ENCODE measurements around the gene UQCC5.
A peak's percentile ranks its signal among the peaks of the same experiment; 100 is the strongest.
"Not testable (repeated sequence)": the region's sequence is repeated elsewhere in the genome, so short reads cannot be mapped to it uniquely, and the experiment has no call there.

Gene UQCC5

DNA sequence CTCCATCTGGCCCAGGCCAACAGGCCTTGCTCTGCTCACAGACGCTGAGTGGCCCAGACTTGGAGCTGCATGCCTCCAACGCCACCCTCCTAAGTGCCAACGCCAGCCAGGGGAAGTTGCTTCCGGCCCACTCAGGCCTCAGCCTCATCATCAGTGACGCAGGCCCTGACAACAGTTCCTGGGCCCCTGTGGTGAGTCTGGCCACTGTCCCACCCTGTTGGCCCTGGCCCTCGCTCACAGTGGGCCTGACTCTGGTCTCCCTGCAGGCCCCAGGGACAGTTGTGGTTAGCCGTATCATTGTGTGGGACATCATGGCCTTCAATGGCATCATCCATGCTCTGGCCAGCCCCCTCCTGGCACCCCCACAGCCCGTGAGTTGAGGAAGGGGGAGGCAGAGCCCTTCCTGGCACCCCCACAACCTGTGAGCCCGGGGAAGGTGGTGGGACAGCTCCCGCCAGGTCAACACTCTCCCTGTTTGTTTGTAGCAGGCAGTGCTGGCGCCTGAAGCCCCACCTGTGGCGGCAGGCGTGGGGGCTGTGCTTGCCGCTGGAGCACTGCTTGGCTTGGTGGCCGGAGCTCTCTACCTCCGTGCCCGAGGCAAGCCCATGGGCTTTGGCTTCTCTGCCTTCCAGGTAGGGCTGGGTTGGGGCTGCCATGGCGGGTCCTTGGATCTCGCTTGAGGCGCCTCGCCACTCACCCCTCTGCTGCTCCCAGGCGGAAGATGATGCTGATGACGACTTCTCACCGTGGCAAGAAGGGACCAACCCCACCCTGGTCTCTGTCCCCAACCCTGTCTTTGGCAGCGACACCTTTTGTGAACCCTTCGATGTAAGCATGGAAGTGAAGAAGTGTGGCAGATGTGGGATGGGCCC is 12.8 kb upstream of the UQCC5 start:
- DNase-seq: no peak

DNA sequence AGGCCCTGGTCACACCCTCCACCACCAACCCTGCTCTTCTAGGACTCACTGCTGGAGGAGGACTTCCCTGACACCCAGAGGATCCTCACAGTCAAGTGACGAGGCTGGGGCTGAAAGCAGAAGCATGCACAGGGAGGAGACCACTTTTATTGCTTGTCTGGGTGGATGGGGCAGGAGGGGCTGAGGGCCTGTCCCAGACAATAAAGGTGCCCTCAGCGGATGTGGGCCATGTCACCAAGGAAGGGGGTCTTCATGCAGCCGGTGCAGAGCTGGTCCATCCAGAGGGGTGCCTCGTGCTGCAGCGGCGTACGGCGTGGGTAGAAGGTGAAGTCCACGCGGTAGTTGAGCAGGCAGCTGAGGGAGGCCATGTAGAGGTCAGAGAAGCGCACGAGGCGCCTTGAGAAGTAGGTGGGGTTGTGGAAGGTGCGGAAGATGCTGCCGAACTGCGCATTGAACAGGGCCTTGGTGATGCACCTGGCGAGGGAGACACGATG is 12.1 kb upstream of the UQCC5 start:
- DNase-seq: no peak

GRCh38 chr3:52524752-52525679 is 11.4 kb upstream of the UQCC5 start:
- no peak for DNase-seq

- no peak for DNase-seq
Measured at GRCh38 chr3:52525680-52526561, 10.5 kb upstream of the UQCC5 start.

- not testable (repeated sequence) for DNase-seq
Measured at GRCh38 chr3:52526671-52527038, 9.8 kb upstream of the UQCC5 start.

GRCh38 chr3:52527039-52527731 is 9.2 kb upstream of the UQCC5 start:
- no peak for DNase-seq

DNA sequence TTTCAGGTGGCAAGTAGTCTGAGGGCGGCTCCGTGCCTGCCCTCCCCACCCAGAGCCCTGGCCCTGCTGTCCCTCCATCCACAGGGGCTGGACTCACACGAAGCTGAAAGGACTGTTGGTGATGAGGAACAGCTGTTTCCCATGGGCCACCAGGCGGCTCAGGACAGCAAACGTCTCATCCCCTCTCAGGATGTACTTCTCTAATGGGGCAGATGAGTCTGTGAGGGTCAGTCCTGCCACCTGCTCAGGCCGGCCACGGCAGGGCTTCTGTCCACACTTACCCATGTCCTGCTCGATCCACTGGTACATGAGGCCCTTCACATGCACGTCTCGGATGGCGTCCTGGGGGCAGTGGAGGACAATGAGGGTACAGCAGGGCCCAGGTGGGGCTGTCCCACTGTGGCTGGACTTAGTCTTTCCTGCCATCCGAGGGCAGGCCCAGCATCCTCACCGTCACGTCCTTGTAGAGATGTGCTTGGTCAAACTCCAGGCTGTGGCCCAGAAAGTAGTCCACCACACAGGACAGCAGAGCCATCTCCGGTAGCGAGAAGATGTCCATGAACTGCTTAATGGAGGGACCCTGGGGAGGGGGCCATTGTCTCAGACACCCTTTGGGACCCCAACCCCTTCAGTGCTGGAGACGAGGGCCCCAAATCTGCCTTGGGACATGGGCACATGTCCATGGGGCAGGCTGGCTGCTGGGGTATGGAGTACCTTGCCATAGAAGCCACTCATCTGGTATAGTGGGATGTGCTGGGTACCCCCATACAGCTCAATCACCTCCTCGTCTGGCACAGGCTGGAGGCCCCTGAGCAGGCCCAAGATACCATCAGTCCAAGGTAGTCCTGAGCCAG is 8.4 kb upstream of the UQCC5 start:
- no peak for DNase-seq

DNA sequence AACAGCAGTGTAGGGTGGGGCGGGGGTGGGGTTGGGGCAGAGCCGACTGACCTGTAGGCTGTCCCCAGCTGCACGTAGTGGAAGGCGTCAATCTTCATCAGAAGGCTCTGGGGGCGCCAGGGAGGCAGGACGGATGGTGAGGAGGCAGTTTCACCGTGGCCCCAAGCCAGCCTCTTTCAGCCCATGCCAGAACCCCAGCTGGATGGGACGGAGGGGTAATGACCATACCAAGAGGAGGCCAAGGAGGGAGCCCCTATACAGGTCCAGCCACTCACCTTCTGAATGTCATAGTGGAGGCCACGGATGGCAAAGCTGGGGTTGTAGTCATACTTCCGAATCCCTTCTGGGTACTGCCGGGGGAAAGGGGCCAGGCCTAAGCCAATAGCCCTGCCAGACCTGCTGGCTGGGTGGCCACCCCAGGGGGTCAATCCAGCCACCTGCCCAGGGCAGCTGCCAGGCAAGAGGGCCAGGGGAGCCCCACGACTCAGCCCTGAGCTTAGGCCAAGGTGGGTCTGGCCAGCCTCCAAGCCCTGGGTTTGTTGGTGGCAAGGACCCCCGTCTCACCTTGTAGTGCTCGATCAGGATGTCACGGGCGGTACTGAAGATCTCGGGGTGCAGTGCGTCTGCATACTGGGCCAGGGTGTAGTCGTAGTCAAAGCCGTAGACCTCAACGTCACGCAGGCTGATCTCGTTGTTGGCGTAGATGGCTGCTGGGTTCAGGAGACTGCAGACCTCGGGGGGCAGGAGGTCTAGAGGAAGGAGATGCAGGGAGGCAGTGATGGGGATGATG is 7.6 kb upstream of the UQCC5 start:
- DNase-seq: no peak

DNA sequence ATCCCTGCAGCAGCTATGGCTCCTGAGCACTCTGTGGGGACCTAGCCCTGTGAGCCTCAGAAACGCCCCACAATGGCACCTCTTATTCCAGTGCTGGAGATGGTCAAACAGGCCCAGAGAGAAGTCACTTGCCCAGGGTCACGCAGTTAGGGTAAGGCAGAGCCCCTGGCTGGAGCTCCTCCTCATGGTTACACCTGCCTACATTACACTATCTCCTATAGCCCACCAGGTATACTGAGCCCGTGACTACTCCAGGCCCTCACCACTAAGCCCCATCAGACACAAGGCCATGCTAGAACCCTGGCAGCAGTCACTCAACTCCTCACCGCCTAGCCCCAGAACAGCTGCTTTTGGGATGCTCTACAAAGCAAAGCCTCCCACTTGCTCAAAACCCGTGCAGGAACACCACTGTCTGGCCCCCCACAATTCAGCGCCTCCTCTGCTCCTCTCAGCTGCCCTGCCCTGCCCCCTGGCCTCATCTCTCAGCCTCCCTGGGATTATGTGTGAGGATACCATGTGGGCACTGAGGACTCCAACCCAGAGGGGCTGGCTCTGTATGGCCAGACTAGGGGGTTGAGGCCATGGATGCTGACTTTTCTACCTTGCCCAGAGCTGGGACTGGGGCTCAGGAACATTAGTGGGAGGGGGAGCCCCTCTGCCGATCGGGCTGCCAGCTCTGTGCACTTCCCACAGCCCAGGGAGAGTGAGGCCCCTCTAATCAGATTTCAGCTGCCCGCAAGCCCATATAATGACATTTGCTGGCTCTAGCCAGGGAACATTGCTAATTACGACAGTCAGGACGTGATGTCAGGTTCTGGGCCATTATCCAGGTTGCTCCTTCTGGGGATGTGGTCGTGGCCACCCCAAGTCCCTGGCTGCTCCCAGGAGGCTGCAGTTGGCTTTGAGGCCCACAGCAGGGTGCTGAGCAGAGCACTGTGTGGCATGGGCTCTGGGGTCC is 6.8 kb upstream of the UQCC5 start:
- no peak for DNase-seq

DNA sequence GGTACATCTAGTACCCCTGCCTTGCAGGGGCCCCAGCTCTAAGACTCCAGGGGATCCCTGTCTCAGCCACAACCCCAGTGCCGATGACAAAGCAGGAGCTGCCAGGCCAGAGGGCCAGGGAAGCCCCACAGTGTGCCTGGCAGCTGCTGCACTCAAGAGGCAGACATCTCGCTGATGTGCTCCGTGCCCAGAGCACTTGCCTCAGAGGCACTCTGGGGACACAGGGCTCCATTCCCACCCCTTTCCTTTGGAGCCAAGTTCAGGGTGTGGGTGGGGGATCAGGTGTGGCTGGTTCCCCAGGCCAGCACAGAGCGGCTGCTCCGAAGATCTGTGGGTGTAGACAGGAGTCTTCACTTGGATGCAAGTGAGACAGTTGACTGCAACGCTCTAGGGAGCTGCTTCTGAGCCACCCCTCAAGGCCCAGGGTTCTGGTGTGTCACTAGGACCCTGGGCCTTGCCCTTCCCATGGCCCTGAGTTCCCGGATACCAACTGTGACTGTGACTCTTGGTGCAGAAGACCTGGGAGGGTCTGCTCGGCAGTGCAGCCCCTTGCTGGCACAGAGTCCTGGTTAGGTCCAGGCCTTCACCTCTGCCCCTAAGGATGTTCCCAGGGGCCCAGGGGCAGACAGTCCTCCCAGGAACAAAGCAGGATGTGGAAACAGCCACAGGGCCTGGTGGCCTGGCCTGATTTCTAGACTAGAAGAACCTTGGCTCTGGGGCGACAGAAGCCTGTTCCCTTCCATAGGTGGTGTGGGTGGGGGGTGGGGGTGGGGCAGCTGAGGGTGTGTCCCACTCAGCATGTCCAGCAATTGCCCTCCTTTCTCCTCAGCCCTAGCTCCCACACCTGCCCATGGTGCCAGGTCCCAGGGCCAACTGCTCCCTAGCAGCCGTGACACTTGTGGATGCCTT is 5.2 kb upstream of the UQCC5 start:
- DNase-seq: no peak

DNA sequence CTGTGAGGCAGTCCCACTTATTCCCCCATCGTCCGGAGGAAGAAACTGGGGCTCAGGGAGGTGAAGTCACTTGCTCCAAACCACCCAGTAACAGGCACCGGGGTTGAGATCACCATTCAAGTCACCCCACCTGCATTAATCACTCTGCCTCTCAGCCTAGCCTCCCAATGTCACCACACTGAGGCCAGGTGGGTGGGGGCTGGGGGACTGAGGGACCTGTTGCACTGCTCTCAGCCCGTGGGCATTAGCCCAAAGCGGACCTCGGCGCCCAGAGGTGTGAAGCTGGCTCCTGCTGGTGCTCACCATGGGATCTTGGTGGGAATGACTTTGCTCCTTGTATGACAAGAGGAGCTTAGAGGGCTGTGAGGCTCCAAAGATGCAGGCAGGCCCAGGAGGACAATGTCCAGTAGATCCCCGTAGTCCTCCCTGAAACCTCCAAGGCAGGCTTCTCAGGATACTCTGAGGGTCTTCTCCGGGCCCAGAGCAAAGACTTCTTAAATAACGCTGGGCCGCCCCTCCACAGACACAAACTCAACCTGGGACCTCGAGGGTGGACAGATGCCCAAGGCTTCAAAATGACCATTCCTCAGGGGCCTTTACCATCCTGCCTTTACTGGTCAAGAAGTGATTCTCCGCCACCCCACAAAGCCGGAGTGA is 4.4 kb upstream of the UQCC5 start:
- no peak for DNase-seq

GRCh38 chr3:52532517-52532837 is 3.9 kb upstream of the UQCC5 start:
- no peak for DNase-seq

- no peak for DNase-seq
Measured at GRCh38 chr3:52532838-52533622, 3.4 kb upstream of the UQCC5 start.

- DNase-seq: peak; percentile 54
Measured at GRCh38 chr3:52533623-52534280, 2.7 kb upstream of the UQCC5 start, which contains the start of gene NT5DC2. NT5DC2 (minus strand) TSS chr3:52533857; CDS start chr3:52533737, 120 bp downstream.

GRCh38 chr3:52534281-52535183 is 1.9 kb upstream of the UQCC5 start:
- no peak for DNase-seq
